ENCODE data around the gene RARB.

Gene RARB

GRCh38 chr3:25427942-25428788 is at the start of gene RARB:
TSS of gene RARB (plus strand) at chr3:25428263. CDS start at chr3:25428732, 469 bp downstream.
- peak; percentile 93 for DNase-seq

- no peak for DNase-seq
Observed at GRCh38 chr3:25378786-25379311, 49.2 kb upstream of the RARB start.

- DNase-seq, result no peak
Observed at GRCh38 chr3:25380222-25380739, 47.8 kb upstream of the RARB start.

- no peak for DNase-seq
Observed at GRCh38 chr3:25381083-25381482, 47.0 kb upstream of the RARB start.

- no peak for DNase-seq
Observed at GRCh38 chr3:25384471-25384870, 43.6 kb upstream of the RARB start.

- DNase-seq, result no peak
Observed at GRCh38 chr3:25385807-25386460, 42.1 kb upstream of the RARB start.

- DNase-seq, result peak; percentile 26
Observed at GRCh38 chr3:25386686-25387255, 41.3 kb upstream of the RARB start.

- DNase-seq, result no peak
Observed at GRCh38 chr3:25390605-25391004, 37.5 kb upstream of the RARB start.

GRCh38 chr3:25396251-25396650 is 31.8 kb upstream of the RARB start:
- DNase-seq, result no peak

- DNase-seq, result no peak
Observed at GRCh38 chr3:25396686-25397085, 31.4 kb upstream of the RARB start.

GRCh38 chr3:25397150-25397549 is 30.9 kb upstream of the RARB start:
- no peak for DNase-seq

- DNase-seq, result no peak
Observed at GRCh38 chr3:25400587-25400986, 27.5 kb upstream of the RARB start.

- DNase-seq, result peak; percentile 42
Observed at GRCh38 chr3:25403968-25404367, 24.1 kb upstream of the RARB start.

GRCh38 chr3:25404569-25404968 is 23.5 kb upstream of the RARB start:
- no peak for DNase-seq

GRCh38 chr3:25405335-25405734 is 22.7 kb upstream of the RARB start:
- DNase-seq, result no peak

GRCh38 chr3:25410703-25411102 is 17.4 kb upstream of the RARB start:
- DNase-seq, result no peak

GRCh38 chr3:25412269-25412668 is 15.8 kb upstream of the RARB start:
- DNase-seq, result no peak

- DNase-seq, result no peak
Observed at GRCh38 chr3:25416176-25416575, 11.9 kb upstream of the RARB start.

GRCh38 chr3:25418596-25418995 is 9.5 kb upstream of the RARB start:
- DNase-seq, result no peak

- DNase-seq, result no peak
Observed at GRCh38 chr3:25419251-25419650, 8.8 kb upstream of the RARB start.

GRCh38 chr3:25420147-25420546 is 7.9 kb upstream of the RARB start:
- DNase-seq, result no peak

- no peak for DNase-seq
Observed at GRCh38 chr3:25420885-25421284, 7.2 kb upstream of the RARB start.

- DNase-seq, result no peak
Observed at GRCh38 chr3:25421747-25422146, 6.3 kb upstream of the RARB start.
